ENCODE measurements around the gene ORC3. TPM values are rescaled to one million over a fixed set of nuclear protein-coding genes. Genes with fewer than 3 reads are reported as not detected.

The ORC3 gene
- total RNA-seq, 1 experiment from 2014 or later = 52.9 TPM

GRCh38 chr6:87669051-87669450 is 79.1 kb downstream of the ORC3 start:
- H3K9ac ChIP-seq (ENCODE audit: extremely low read depth, insufficient read length, low read length) = no peak overlapping the region
- Mint-ChIP-seq H3K9me3 (no peaks in the 10 kb centered on the region), H3K36me3 (ENCODE audit: insufficient read depth in 1 of 3, low read depth in 3 of 3) (peaks cover 8 to 53% (median 26%) of the 10 kb centered on the region in 3 experiments; a peak in 6 of 7 replicates), H3K27ac (peak overlapping the region in 2 of 3 experiments; percentile 83 to 91; a peak in 4 of 7 replicates), H3K27me3 (ENCODE audit: low read depth) (no peaks in the 10 kb centered on the region), H3K4me1 (peaks cover 13 to 19% of the 10 kb centered on the region in 2 experiments), H3K4me3 (no peak overlapping the region)
- H3K23me2 ChIP-seq (ENCODE audit: insufficient read length, low read depth, low read length, poor library complexity, severe bottlenecking) = no peaks in the 10 kb centered on the region
- no peaks in the 10 kb centered on the region for H3K79me1 ChIP-seq (ENCODE audit: insufficient read depth, low read depth, low read length, poor library complexity, severe bottlenecking)
- H4K8ac ChIP-seq (replicated peaks; ENCODE audit: insufficient read length, low read depth, low read length) = no peak overlapping the region
- TF ChIP-seq CTCF (conservative IDR thresholded peaks at IDR 0.05) = no peak
- no peak overlapping the region for H2BK12ac ChIP-seq (ENCODE audit: insufficient read length, low read depth, low read length)
- no peak overlapping the region for H4K91ac ChIP-seq (ENCODE audit: insufficient read length, low read depth, low read length)
- H2BK120ac ChIP-seq (ENCODE audit: low read depth, low read length, poor library complexity, severe bottlenecking) = no peak overlapping the region
- H3K9me3 ChIP-seq (ENCODE audit: control insufficient read depth, low read depth, low read length) = no peaks in the 10 kb centered on the region
- H2BK15ac ChIP-seq (ENCODE audit: low read depth, low read length) = no peak overlapping the region
- H3K79me2 ChIP-seq (ENCODE audit: insufficient read depth, low read length) = no peaks in the 10 kb centered on the region
- no peak overlapping the region for H2BK20ac ChIP-seq (ENCODE audit: low read depth, low read length, poor library complexity, severe bottlenecking)
- no peak overlapping the region for H3K18ac ChIP-seq (ENCODE audit: insufficient read length, low read depth, low read length)
- no peak overlapping the region for H2AK5ac ChIP-seq (ENCODE audit: insufficient read length, low read length)
- no peak overlapping the region for H2AFZ ChIP-seq (ENCODE audit: low read length)
- DNase-seq = no peak
- H4K20me1 ChIP-seq (ENCODE audit: control insufficient read depth, insufficient read depth, insufficient read length) = no peaks in the 10 kb centered on the region
- WGBS (ENCODE audit: extremely low coverage, insufficient read length, low lambda C conversion rate) = no CpG with 5 or more reads among the region's 3 CpGs
- no peak overlapping the region for H3K56ac ChIP-seq (ENCODE audit: insufficient read length, low read depth, low read length)
- H3K4ac ChIP-seq (ENCODE audit: low read depth, low read length) = no peak overlapping the region
- H3K14ac ChIP-seq (ENCODE audit: insufficient read depth, low read length) = no peak overlapping the region
- no peak overlapping the region for H3K23ac ChIP-seq (ENCODE audit: insufficient read length, low read depth, low read length)
- H3K4me2 ChIP-seq (ENCODE audit: insufficient read depth, insufficient read length, low read length) = no peak overlapping the region
- H3T11ph ChIP-seq (ENCODE audit: low read length) = no peak overlapping the region
- no peaks in the 10 kb centered on the region for H3K27me3 ChIP-seq (ENCODE audit: insufficient read depth, low read length)
- no peak overlapping the region for H3K27ac ChIP-seq (ENCODE audit: insufficient read length, low read depth, low read length)
- H2BK5ac ChIP-seq (ENCODE audit: insufficient read length, low read length) = no peak overlapping the region
- H4K5ac ChIP-seq (ENCODE audit: insufficient read length, low read depth, low read length) = no peak overlapping the region
- no peaks in the 10 kb centered on the region for H3K4me1 ChIP-seq (ENCODE audit: insufficient read depth, low read length)
